A673 (cell line): ENCODE measurements around the gene SLMAP. TPM values are rescaled to one million over a fixed set of nuclear protein-coding genes. Genes with fewer than 3 reads are reported as not detected.

Experiments
- BruUV-seq: library from RNA; stranded (reverse); fragments of 400-500 nt; replicated peaks from 2 replicates; lab custom pipeline; 2021; lab: Mats Ljungman, UMichigan
- CTCF ChIA-PET: fragments of 300-600 bp; sonication (Branson Sonifier 250); formaldehyde crosslinking; loops from one replicate; lab custom pipeline; 2022; ENCODE audit warnings: antibody characterized with exemption; lab: Charles Lee
- POLR2A ChIA-PET: fragments of 300-600 bp; sonication (Branson Sonifier 250); formaldehyde crosslinking; loops from one replicate; lab custom pipeline; 2022; ENCODE audit warnings: antibody characterized with exemption; ENCODE audit not compliant: low non-redundant PET; lab: Charles Lee
- DNase-seq: peaks from one replicate; pipeline ENCODE4 v3.0.0-alpha.2; 2015; ENCODE audit warnings: low spot score
- H3K27ac ChIP-seq: fragments of 200-600 bp; sonication (generic); 2 replicates; pipeline ENCODE4 v1.5.1; 2016; ENCODE audit warnings: mixed run types, low read depth, mild to moderate bottlenecking, mixed read lengths, antibody characterized with exemption, low read length; ENCODE audit not compliant: poor library complexity, severe bottlenecking
- H3K27me3 ChIP-seq: fragments of 200-600 bp; sonication (generic); replicated peaks from 2 replicates; pipeline ENCODE4 v1.6.1; 2017; ENCODE audit warnings: mixed run types, low read depth, mild to moderate bottlenecking, mixed read lengths, antibody characterized with exemption, low read length; ENCODE audit not compliant: insufficient read depth, poor library complexity
- H3K36me3 ChIP-seq: fragments of 200-600 bp; sonication (generic); 2 replicates; pipeline ENCODE4 v1.6.1; 2016; ENCODE audit warnings: mixed run types, mild to moderate bottlenecking, mixed read lengths, antibody characterized with exemption, low read length; ENCODE audit not compliant: insufficient read depth, poor library complexity, severe bottlenecking
- H3K4me1 ChIP-seq: fragments of 200-600 bp; sonication (generic); 2 replicates; pipeline ENCODE4 v1.6.1; 2017; ENCODE audit warnings: mixed run types, mild to moderate bottlenecking, mixed read lengths, antibody characterized with exemption, low read length; ENCODE audit not compliant: insufficient read depth, poor library complexity, severe bottlenecking
- H3K4me3 ChIP-seq: fragments of 200-600 bp; sonication (generic); 2 replicates; pipeline ENCODE4 v1.5.1; 2016; ENCODE audit warnings: low read depth, mixed run types, mild to moderate bottlenecking, mixed read lengths, low read length; ENCODE audit not compliant: poor library complexity, severe bottlenecking
- H3K9me3 ChIP-seq: fragments of 200-600 bp; sonication (generic); 2 replicates; pipeline ENCODE4 v1.6.1; 2016; ENCODE audit warnings: mixed run types, low read depth, mild to moderate bottlenecking, mixed read lengths, antibody characterized with exemption, low read length; ENCODE audit not compliant: poor library complexity, severe bottlenecking
- EZH2 ChIP-seq: fragments of 200-600 bp; sonication (generic); IDR thresholded peaks from 2 replicates; pipeline ENCODE4 v1.6.1; 2017; ENCODE audit warnings: borderline replicate concordance, low read depth, mild to moderate bottlenecking, mixed read lengths, antibody characterized with exemption, low read length; ENCODE audit not compliant: poor library complexity, severe bottlenecking
- intact Hi-C: fragments of 100-400 bp; cut with micrococcal nuclease; formaldehyde crosslinking; loops from one replicate; pipeline ENCODE4 v1.10.0; 2022; ENCODE audit not compliant: unreplicated experiment
- total RNA-seq: library from RNA; stranded (reverse); gene quantifications from 2 replicates; pipeline ENCODE4 v1.2.3, GENCODE V29; 2021
- TF ChIP-seq, protein P1 (sequence below): fragments of 300-800, 200-600 bp; sonication (generic); conservative IDR thresholded peaks from 2 replicates; pipeline ENCODE4 v1.5.1; 2017; ENCODE audit warnings: low read depth, mild to moderate bottlenecking, antibody characterized with exemption, low read length, moderate library complexity, mixed read lengths

The SLMAP gene
- total RNA-seq, 1 experiment from 2014 or later: 32.4 TPM

- intact Hi-C loops: no loop called here
- DNase-seq: no peak
- CTCF ChIA-PET: no interaction called here
- BruUV-seq: no TSS peak
- no peak overlapping the region for H3K27ac ChIP-seq
- H3K9me3 ChIP-seq: no peaks in the 10 kb centered on the region
- no peaks in the 10 kb centered on the region for H3K27me3 ChIP-seq
- POLR2A ChIA-PET: no interaction called here
- H3K4me1 ChIP-seq: no peaks in the 10 kb centered on the region
- H3K36me3 ChIP-seq: no peaks in the 10 kb centered on the region
- TF ChIP-seq, protein P1, sequence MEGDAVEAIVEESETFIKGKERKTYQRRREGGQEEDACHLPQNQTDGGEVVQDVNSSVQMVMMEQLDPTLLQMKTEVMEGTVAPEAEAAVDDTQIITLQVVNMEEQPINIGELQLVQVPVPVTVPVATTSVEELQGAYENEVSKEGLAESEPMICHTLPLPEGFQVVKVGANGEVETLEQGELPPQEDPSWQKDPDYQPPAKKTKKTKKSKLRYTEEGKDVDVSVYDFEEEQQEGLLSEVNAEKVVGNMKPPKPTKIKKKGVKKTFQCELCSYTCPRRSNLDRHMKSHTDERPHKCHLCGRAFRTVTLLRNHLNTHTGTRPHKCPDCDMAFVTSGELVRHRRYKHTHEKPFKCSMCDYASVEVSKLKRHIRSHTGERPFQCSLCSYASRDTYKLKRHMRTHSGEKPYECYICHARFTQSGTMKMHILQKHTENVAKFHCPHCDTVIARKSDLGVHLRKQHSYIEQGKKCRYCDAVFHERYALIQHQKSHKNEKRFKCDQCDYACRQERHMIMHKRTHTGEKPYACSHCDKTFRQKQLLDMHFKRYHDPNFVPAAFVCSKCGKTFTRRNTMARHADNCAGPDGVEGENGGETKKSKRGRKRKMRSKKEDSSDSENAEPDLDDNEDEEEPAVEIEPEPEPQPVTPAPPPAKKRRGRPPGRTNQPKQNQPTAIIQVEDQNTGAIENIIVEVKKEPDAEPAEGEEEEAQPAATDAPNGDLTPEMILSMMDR: no peak
- no peak for TF ChIP-seq EZH2
- no peak overlapping the region for H3K4me3 ChIP-seq
Observed at GRCh38 chr3:57966829-57967228, 210.7 kb downstream of the SLMAP start.

GRCh38 chr3:57967590-57967989, 211.5 kb downstream of the SLMAP start:
- H3K36me3 ChIP-seq: no peaks in the 10 kb centered on the region
- DNase-seq: no peak
- no peaks in the 10 kb centered on the region for H3K27me3 ChIP-seq
- BruUV-seq: no TSS peak
- TF ChIP-seq, protein P1: no peak
- no peak for TF ChIP-seq EZH2
- CTCF ChIA-PET: no interaction called here
- H3K9me3 ChIP-seq: no peaks in the 10 kb centered on the region
- no peaks in the 10 kb centered on the region for H3K4me1 ChIP-seq
- no peak overlapping the region for H3K4me3 ChIP-seq
- POLR2A ChIA-PET: no interaction called here
- intact Hi-C loops: no loop called here
- no peak overlapping the region for H3K27ac ChIP-seq

GRCh38 chr3:57968501-57968900, 212.4 kb downstream of the SLMAP start:
- intact Hi-C loops: no loop called here
- CTCF ChIA-PET: no interaction called here
- no peak for DNase-seq
- TF ChIP-seq, protein P1: no peak
- no peak for TF ChIP-seq EZH2
- no TSS peak for BruUV-seq
- no peak overlapping the region for H3K4me3 ChIP-seq
- no peaks in the 10 kb centered on the region for H3K27me3 ChIP-seq
- no peaks in the 10 kb centered on the region for H3K36me3 ChIP-seq
- H3K4me1 ChIP-seq: no peaks in the 10 kb centered on the region
- no peak overlapping the region for H3K27ac ChIP-seq
- no peaks in the 10 kb centered on the region for H3K9me3 ChIP-seq
- POLR2A ChIA-PET: no interaction called here
